ENCODE data around the gene HDAC4.

The HDAC4 gene

DNA sequence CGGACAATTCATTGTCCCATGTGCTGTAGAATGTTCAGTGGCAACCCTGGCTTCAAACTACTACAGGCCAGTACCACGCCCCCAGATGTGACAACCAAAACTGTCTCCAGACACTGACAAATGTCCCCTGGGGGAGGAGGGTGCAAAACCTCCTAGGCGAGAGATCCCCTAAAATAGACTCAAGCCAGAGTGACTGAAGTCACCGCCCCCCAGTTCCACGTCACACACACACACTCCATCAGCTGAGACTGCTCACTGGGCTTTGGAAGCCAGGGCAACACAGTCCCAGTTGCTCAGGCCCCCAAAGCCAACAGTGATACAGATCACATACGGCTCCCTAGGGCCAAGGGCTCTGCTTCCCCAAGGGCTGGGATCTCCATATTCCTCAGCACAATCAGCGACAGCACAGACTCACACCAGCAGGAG lies 19.1 kb downstream of the HDAC4 start:
- DNase-seq = no peak

- peak; percentile 73 for DNase-seq
These were observed 19.8 kb downstream of the HDAC4 start for GRCh38 chr2:239380831-239381708.

DNA sequence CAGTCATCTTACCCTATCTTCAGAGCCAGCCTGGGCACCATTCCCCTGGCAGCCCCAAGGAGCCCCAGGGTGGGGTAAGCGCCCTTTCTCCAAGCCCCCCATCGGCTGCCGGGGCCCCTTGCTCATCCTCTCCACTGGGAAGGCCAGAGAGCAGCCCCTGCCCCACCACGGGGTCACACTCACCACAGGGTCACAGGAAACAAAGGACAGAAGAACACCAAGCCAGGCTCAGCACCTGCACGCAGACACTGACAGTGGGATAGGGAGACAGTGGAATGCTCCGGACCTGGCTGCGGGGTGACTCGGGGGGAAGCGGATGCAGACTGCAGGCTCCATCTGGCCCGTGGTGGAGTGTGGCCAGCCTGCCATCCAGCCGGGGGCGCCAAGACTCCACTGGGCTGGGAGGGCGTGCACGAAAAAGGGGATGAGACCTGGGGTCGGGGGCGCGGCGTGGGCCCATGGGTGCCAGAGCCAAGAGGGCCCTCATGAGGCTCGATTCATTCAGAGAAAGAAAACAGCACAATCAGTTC lies 21.1 kb downstream of the HDAC4 start:
- DNase-seq = peak; percentile 48

DNA sequence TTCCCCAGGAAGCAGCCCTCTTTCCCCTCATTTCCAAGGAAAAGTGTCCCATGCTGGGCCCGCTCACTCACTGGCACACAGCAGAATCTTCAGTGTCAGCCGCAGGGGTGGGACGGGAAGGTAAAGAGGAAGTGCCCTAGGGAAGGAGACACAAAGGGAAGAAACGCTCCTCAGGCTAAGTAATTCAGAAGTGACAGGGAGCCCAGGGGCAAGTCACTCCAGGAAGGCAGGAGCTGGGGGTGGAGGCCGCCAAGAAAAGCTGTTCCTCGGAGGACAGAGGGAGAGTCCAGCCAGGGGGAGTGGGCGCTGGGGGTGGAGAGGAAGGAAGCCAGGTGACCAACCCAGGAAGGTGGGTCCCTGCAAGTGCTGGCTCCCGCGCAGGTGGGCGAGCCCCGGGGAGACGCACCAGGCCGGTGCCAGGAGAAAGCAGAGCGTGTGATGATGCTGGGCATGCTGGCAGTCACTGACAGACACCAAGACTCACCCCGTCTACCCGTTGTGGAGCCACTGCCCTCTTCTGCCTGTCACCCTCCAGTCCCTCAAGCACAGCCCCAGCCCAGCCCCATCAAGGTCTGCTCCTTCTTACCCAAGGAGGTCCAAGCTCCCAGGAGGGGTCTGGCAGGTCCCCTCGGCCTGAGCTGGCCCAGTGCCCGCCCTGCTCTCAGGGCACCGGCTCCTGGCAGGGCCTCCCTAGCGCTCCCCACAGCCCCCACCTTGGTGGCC lies 21.7 kb downstream of the HDAC4 start:
- DNase-seq = no peak

DNA sequence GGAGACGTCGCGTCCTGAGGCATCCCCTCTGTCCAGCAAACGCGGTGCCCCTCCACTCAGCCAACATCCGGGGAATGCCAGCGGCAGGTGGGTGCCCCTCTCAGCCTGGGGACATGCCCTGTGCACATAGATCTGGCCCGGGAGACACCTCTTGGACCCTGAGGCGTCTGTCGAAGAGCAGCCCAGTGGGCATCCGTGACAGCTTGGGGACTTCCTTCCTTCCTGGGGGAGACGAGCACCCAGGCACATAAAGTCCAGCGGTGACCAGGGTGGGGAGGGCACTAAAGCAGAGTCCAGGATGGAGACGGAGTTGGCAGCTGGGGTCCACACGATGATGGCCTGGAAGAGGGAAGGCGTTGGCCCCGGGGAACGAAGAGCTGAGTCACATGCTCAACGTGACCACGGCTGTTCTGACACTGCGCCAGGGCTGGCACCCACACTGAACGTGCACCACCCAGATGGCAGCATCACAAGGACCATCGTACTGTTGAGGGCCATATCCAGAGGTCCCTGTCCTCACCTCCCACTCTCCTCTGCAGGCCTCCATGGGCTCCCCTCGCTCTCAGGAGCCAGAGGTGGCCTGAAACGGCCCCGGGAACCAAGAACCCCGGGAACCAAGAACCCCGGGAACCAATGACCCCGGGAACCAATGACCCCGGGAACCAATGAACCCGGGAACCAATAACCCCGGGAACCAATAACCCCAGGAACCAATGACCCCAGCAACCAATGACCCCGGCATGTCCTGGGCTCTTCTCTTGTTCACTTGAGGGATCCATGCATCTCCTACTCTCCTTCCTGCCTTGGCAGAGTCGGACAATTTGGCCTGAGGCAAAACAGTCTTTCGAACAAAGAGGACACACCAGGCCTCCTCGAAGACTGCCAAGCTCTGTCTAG lies 22.6 kb downstream of the HDAC4 start:
- DNase-seq = no peak

- DNase-seq = no peak
These were observed 23.2 kb downstream of the HDAC4 start for GRCh38 chr2:239377591-239377990.

GRCh38 chr2:239376942-239377531 lies 23.8 kb downstream of the HDAC4 start:
- DNase-seq = no peak

DNA sequence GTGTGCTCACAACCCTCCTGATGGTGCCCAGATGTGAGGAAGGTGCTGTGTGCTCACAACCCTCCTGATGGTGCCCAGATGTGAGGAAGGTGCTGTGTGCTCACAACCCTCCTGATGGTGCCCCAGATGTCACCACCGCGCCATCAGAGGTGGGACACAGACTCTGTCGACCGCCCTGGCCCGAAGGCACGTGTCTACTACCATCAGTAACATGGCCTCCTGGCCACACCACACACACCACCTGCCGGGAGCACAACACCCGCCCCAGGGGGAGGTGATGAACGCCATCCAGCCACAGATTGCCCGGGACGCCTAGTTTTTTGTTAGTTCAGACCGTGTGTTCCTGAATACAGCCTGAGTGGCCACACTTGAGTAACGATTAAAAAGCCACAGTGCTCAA lies 24.5 kb downstream of the HDAC4 start:
- DNase-seq = no peak

- no peak for DNase-seq
These were observed 25.4 kb downstream of the HDAC4 start for GRCh38 chr2:239375278-239376061.

DNA sequence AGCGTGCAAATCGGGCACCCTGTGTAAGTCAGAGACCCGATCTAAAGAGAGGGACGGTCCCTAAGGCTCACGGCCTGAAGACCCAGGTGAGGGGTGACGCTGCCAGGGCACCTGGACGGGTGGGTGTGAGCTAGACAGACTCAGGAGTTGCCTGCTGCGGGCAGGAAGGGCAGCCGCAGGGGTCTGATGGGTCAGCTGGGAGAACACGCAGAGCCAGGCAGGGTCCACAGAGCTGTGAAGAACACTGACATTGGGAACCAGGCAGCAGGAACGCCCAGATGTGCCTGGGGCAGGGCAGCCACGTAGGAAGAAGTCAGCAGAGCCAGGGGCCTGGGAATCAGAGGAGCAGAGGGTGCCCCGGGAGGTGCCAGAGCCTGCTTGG lies 25.9 kb downstream of the HDAC4 start:
- no peak for DNase-seq

DNA sequence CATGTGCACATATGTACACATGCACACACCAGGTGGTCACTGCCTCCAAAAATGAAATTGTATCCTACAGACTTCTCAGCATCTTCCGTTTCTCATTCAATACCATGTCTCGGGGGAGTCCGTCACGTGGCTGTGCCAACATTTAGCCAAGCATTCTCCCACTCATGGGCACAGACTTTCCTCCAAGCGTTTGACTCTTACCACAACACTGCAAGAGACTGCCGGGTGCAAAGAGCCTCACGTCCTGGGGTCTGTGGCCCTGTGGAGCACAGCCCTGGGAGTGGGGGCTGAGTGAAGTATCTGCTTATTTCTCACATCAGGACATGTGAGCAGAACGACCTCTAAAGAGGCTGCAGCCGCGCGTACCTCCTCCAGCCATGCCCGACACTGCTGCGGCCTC lies 28.0 kb downstream of the HDAC4 start:
- DNase-seq = no peak

GRCh38 chr2:239371726-239372686 lies 28.8 kb downstream of the HDAC4 start:
- DNase-seq = no peak

GRCh38 chr2:239370876-239371725 lies 29.7 kb downstream of the HDAC4 start:
- no peak for DNase-seq

- DNase-seq = no peak
These were observed 30.4 kb downstream of the HDAC4 start for GRCh38 chr2:239370403-239370802.

GRCh38 chr2:239369631-239370161 lies 31.1 kb downstream of the HDAC4 start:
- peak; percentile 73 for DNase-seq

- no peak for DNase-seq
These were observed 31.8 kb downstream of the HDAC4 start for GRCh38 chr2:239368906-239369552.

DNA sequence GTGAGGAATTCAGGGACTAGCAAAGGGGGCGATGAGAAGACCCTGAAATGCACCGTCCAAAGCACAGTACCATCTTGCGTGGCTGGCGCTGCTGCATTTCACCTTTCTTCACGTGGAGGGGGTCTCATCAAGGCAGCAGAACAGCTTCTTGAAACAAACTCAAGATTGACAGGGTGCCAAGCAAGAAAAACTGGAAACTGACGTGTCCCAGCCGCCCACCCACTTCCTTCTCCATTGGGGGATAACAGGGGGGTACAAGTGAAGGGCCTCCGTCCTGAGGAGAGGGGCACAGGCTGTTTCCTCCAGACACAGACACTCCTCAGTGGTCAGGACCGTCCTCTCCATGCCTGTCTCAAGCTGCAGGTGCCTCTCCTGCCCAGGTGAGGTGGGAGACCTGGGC lies 32.5 kb downstream of the HDAC4 start:
- no peak for DNase-seq

DNA sequence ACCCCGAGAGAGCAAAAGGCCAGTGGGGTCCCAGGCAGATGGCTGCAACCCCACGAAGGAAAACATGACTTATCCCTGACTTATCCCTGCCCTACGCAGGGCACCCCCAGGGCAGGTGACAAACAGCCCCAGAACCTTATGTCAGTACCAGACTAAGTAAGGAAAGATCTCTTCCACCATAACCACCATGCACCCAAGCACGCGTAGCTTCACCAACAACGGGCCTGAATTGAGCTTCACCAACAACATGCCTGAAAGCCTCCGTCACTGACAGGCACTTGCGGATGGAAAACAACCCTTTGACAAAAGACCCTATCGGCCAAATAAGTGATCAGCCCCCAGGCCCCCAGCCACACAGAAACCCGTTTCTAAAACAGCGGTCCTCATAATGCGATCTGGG lies 34.1 kb downstream of the HDAC4 start:
- DNase-seq = no peak

Data from activated CD8-positive, alpha-beta memory T cell treated with anti-CD3 and anti-CD28 coated beads, Interleukin-2, amount 50 U/mL, for 48 hours (primary cell).